ENCODE measurements around the gene GALNS.
"Not testable (repeated sequence)": the region's sequence is repeated elsewhere in the genome, so short reads cannot be mapped to it uniquely, and the experiment has no call there.

The GALNS gene

GRCh38 chr16:88894681-88895300 lies 38.0 kb upstream of the GALNS start:
- in situ Hi-C loops (cut with HindIII; ENCODE audit: low sequenced_read_pairs): no loop called here
- no peak for DNase-seq (ENCODE audit: low read depth)
- no peak for TF ChIP-seq CTCF (IDR thresholded peaks at IDR 0.05; ENCODE audit: low read depth, low read length, missing control alignments)
- no peak overlapping the region for H3K4me3 ChIP-seq (ENCODE audit: low read depth, low read length)

GRCh38 chr16:88894266-88894665 lies 37.5 kb upstream of the GALNS start:
- in situ Hi-C loops (cut with HindIII; ENCODE audit: low sequenced_read_pairs); DNase-seq (ENCODE audit: low read depth); H3K4me3 ChIP-seq (ENCODE audit: low read depth, low read length): not testable (repeated sequence)

- DNase-seq (ENCODE audit: low read depth): no peak
- H3K4me3 ChIP-seq (ENCODE audit: low read depth, low read length): no peak overlapping the region
- TF ChIP-seq CTCF (IDR thresholded peaks at IDR 0.05; ENCODE audit: low read depth, low read length, missing control alignments): no peak
- in situ Hi-C loops (cut with HindIII; ENCODE audit: low sequenced_read_pairs): no loop called here
These were observed 36.6 kb upstream of the GALNS start for GRCh38 chr16:88893127-88893968.

- in situ Hi-C loops (cut with HindIII; ENCODE audit: low sequenced_read_pairs): no loop called here
- no peak for TF ChIP-seq CTCF (IDR thresholded peaks at IDR 0.05; ENCODE audit: low read depth, low read length, missing control alignments)
- no peak overlapping the region for H3K4me3 ChIP-seq (ENCODE audit: low read depth, low read length)
These were observed 35.3 kb upstream of the GALNS start for GRCh38 chr16:88892065-88892464.

GRCh38 chr16:88891083-88891482 lies 34.3 kb upstream of the GALNS start:
- no peak for TF ChIP-seq CTCF (IDR thresholded peaks at IDR 0.05; ENCODE audit: low read depth, low read length, missing control alignments)
- DNase-seq (ENCODE audit: low read depth): no peak
- no peak overlapping the region for H3K4me3 ChIP-seq (ENCODE audit: low read depth, low read length)
- in situ Hi-C loops (cut with HindIII; ENCODE audit: low sequenced_read_pairs): no loop called here

More at GRCh38 chr16:88892065-88892464, 35.3 kb upstream of the GALNS start:
- no peak for DNase-seq (ENCODE audit: low read depth)

DNA sequence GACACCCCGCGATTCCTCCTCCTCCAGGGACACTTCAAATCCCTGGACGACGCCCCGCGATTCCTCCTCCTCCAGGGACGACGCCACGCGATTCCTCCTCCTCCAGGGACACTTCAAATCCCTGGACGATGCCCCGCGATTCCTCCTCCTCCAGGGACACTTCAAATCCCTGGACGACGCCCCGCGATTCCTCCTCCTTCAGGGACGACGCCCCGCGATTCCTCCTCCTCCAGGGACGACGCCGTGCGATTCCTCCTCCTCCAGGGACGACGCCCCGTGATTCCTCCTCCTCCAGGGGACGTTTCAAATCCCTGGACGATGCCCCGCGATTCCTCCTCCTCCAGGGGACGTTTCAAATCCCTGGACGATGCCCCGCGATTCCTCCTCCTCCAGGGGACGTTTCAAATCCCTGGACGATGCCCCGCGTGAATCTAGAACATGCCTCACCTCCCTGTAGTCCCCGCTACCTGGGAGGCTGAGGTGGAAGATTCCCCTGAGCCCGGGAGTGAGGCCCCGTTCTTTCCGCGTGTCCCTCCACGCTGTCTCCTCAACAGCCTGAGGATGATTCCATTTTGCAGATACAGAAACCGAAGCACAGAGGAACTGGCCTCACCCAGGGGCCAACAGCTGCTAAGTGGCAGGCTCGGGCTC lies 33.1 kb upstream of the GALNS start:
- in situ Hi-C loops (cut with HindIII; ENCODE audit: low sequenced_read_pairs); H3K4me3 ChIP-seq (ENCODE audit: low read depth, low read length); DNase-seq (ENCODE audit: low read depth): not testable (repeated sequence)

- no peak for DNase-seq (ENCODE audit: low read depth)
- no peak overlapping the region for H3K4me3 ChIP-seq (ENCODE audit: low read depth, low read length)
- no peak for TF ChIP-seq CTCF (IDR thresholded peaks at IDR 0.05; ENCODE audit: low read depth, low read length, missing control alignments)
- in situ Hi-C loops (cut with HindIII; ENCODE audit: low sequenced_read_pairs): no loop called here
These were observed 32.0 kb upstream of the GALNS start for GRCh38 chr16:88888461-88889387.
